ENCODE measurements around the gene TMEM40. TPM values are rescaled to one million over a fixed set of nuclear protein-coding genes. Genes with fewer than 3 reads are reported as not detected.

The TMEM40 gene
- total RNA-seq, 4 donors from 2014 or later: not detected

DNA sequence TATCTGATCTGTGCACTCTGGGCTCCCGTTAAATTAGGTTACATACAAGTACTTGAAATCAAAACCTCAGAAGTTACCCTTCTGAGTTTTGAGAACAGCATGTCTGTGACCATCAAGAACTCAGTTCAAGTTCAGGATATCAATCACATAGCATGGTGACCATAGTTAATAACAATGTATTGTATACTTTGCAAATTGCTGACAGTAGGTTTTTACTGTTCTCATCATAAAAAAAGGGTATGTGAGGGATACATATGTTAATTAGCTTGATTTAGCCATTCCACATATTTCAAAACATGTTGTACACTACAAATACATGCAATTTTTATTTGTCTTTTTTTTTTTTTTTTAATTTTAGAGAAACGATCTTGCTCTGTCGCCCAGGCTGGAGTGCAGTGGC is 25.5 kb downstream of the TMEM40 start:
- H3K4me1 ChIP-seq: peaks cover 0 to 3% of the 10 kb centered on the region in 2 donors
- intact Hi-C loops (cut with DNase I): no loop called here
- DNase-seq: no peak
- H3K9me3 ChIP-seq: no peaks in the 10 kb centered on the region
- TF ChIP-seq POLR2A (IDR thresholded peaks at IDR 0.05): no peak
- TF ChIP-seq, protein P1, sequence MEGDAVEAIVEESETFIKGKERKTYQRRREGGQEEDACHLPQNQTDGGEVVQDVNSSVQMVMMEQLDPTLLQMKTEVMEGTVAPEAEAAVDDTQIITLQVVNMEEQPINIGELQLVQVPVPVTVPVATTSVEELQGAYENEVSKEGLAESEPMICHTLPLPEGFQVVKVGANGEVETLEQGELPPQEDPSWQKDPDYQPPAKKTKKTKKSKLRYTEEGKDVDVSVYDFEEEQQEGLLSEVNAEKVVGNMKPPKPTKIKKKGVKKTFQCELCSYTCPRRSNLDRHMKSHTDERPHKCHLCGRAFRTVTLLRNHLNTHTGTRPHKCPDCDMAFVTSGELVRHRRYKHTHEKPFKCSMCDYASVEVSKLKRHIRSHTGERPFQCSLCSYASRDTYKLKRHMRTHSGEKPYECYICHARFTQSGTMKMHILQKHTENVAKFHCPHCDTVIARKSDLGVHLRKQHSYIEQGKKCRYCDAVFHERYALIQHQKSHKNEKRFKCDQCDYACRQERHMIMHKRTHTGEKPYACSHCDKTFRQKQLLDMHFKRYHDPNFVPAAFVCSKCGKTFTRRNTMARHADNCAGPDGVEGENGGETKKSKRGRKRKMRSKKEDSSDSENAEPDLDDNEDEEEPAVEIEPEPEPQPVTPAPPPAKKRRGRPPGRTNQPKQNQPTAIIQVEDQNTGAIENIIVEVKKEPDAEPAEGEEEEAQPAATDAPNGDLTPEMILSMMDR (IDR thresholded peaks at IDR 0.05): no peak
- H3K27ac ChIP-seq: no peak overlapping the region
- H3K36me3 ChIP-seq: no peaks in the 10 kb centered on the region
- WGBS, 2 donors: 59 to 73% methylated on average over 3 of the region's 3 CpGs
- no peaks in the 10 kb centered on the region for H3K27me3 ChIP-seq
- no peak overlapping the region for H3K4me3 ChIP-seq (replicated peaks in 1 of 3)

DNA sequence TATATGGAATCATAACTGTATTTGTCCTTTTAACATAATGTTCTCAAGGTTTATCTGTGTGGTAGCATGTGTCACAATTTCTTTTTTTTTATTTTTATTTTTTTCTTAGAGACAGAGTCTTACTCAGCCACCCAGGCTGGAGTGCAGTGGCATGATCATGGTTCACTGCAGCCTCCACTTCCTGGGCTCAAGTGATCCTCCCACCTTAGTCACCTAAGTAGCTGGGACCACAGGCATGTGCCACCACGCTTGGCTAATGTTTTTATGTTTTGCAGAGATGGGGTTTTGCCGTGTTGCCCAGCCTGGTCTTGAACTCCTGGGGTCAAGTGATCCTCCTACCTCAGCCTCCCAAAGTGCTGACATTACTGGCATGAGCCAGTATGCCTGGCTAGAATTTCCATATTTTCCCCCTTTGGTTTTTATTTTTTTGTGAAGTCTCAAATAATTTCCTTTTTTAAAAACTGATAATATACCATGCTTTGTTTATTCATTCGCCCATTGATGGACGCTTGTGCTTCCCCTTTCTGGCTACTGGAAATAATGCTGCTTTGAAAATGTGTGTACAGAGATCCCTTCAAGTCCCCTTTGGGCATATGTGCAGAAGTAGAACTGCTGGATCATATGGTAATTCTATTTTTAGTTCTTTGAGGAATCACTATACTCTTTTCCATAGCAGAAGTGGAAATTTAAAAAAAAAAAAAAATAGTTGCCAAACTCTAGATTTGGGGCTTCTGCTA is 28.4 kb downstream of the TMEM40 start:
- 74 to 79% methylated on average over 4 of the region's 4 CpGs for WGBS, 2 donors
- intact Hi-C loops (cut with DNase I): no loop called here
- Histone ChIP-seq H3K4me1 (peaks cover 0 to 3% of the 10 kb centered on the region in 2 donors), H3K36me3 (no peaks in the 10 kb centered on the region), H3K27me3 (no peaks in the 10 kb centered on the region), H3K4me3 (replicated peaks in 1 of 3) (no peak overlapping the region), H3K27ac (no peak overlapping the region), H3K9me3 (no peaks in the 10 kb centered on the region)
- no peak for DNase-seq
- TF ChIP-seq POLR2A (IDR thresholded peaks at IDR 0.05): no peak
- TF ChIP-seq, protein P1 (IDR thresholded peaks at IDR 0.05): no peak

DNA sequence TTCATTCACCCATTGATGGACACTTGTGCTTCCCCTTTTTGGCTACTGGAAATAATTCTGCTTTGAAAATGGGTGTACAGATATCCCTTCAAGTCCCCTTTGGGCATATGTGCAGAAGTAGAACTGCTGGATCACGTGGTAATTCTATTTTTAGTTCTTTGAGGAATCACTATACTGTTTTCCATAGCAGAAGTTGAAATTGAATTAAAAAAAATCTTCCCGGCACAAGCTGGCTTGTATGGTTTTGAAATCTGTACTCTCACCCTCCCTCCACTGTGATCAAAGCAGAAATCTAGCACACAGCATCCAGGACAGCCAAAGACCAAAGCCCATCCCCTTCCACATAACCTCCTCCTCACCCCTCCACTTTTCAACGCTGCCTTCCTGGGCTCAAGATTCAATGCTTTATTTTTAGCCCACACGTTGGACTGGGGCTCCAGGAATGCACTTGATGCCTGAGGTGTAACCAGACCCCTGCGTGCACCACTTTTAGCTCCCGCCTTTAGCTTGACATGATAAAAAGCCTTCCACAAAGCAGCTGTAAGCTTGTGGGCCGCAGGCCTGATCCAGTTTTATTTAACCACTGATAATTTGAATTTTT is 29.9 kb downstream of the TMEM40 start:
- peak; percentile 29 to 36 for DNase-seq
- Histone ChIP-seq H3K4me1 (peaks cover 0 to 3% of the 10 kb centered on the region in 2 donors), H3K4me3 (replicated peaks in 1 of 3) (no peak overlapping the region), H3K27me3 (no peaks in the 10 kb centered on the region), H3K9me3 (no peaks in the 10 kb centered on the region), H3K36me3 (no peaks in the 10 kb centered on the region), H3K27ac (no peak overlapping the region)
- 30 to 36% methylated on average over 7 of the region's 7 CpGs for WGBS, 2 donors
- TF ChIP-seq POLR2A (IDR thresholded peaks at IDR 0.05): no peak
- TF ChIP-seq, protein P1 (IDR thresholded peaks at IDR 0.05): no peak
- intact Hi-C loops (cut with DNase I): loop anchor here (10.0 kb wide), 2 partner anchors 184 to 244 kb away; partner anchors contain the start of genes MKRN2OS and TSEN2

DNA sequence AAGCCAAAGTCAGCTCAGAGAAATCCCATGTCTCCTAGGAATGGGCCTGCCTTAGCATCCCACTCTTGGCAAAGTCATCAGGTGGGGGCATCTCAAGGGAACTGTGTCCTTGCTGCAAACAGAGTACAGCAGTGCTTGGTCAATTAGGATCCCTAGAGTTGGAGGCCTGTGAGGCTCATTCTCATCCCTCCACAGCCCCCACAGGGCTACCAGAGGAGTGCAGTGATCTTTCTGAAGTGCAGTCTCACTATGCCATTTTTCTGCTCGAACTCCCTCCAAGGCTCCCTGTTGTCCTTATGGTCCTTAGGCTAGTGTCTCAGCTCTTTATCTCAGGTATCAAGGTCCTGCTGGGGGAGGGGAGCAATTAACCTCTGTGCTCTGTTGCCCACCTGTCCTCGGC is 31.1 kb downstream of the TMEM40 start:
- Histone ChIP-seq H3K9me3 (no peaks in the 10 kb centered on the region), H3K27ac (no peak overlapping the region), H3K4me3 (replicated peaks in 1 of 3) (no peak overlapping the region), H3K4me1 (peaks cover 0 to 3% of the 10 kb centered on the region in 2 donors), H3K36me3 (no peaks in the 10 kb centered on the region), H3K27me3 (no peaks in the 10 kb centered on the region)
- DNase-seq: no peak
- WGBS, 2 donors: 93 to 98% methylated on average over 2 of the region's 2 CpGs
- no peak for TF ChIP-seq POLR2A (IDR thresholded peaks at IDR 0.05)
- TF ChIP-seq, protein P1 (IDR thresholded peaks at IDR 0.05): no peak
- intact Hi-C loops (cut with DNase I): loop anchor here (10.0 kb wide), 2 partner anchors 183 to 243 kb away; partner anchors contain the start of genes MKRN2OS and TSEN2

DNA sequence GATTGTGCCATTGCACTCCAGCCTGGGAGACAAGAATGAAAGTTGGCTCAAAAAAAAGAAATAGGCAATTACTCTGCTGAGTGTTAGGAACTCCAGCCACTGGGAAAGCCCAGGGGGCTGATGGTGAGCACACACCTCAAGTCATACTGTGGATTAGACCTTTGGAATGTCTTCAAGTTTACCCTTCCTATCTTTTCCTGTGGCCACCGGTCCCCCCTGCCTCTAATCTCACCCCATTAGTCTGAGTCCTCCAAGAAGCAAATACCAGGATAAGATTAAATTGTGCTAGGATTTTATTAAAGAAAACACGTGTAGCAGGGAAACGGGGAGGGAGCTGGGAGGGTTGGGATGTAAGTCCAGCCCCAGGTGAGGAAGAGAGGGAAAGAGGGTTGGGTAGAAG is 31.6 kb downstream of the TMEM40 start:
- TF ChIP-seq POLR2A (IDR thresholded peaks at IDR 0.05): no peak
- TF ChIP-seq, protein P1 (IDR thresholded peaks at IDR 0.05): no peak
- Histone ChIP-seq H3K36me3 (no peaks in the 10 kb centered on the region), H3K27me3 (no peaks in the 10 kb centered on the region), H3K9me3 (no peaks in the 10 kb centered on the region), H3K4me3 (replicated peaks in 1 of 3) (no peak overlapping the region), H3K27ac (no peak overlapping the region), H3K4me1 (peaks cover 0 to 3% of the 10 kb centered on the region in 2 donors)
- no peak for DNase-seq
- intact Hi-C loops (cut with DNase I): loop anchor here (10.0 kb wide), 2 partner anchors 183 to 243 kb away; partner anchors contain the start of genes MKRN2OS and TSEN2
- 67 to 75% methylated on average over 3 of the region's 3 CpGs for WGBS, 2 donors

All from thyroid gland (tissue), 4 donors.